Right lung (tissue), 5 donors: ENCODE data around the gene TMTC2. TPM values are rescaled to one million over a fixed set of nuclear protein-coding genes. Genes with fewer than 3 reads are reported as not detected.

ENCODE experiments used
- DNase-seq, 2 donors: peaks; one replicate each; pipeline ENCODE4 v3.0.0-alpha.2; 2013
- polyA plus RNA-seq, 5 donors: library from polyadenylated mRNA; unstranded; fragments of 120-200 nt; gene quantifications; one replicate each; pipeline versions ENCODE4 v1.2.1 to v1.2.3, GENCODE V29; 2013; ENCODE audit warnings: inconsistent platforms in 1 of 5, low replicate concordance in 1 of 5; ENCODE audit not compliant: insufficient read length in 5 of 5, insufficient read depth in 1 of 5

The TMTC2 gene
- polyA plus RNA-seq, 5 donors: 19.2 to 48.1 (median 43.6) TPM

DNA sequence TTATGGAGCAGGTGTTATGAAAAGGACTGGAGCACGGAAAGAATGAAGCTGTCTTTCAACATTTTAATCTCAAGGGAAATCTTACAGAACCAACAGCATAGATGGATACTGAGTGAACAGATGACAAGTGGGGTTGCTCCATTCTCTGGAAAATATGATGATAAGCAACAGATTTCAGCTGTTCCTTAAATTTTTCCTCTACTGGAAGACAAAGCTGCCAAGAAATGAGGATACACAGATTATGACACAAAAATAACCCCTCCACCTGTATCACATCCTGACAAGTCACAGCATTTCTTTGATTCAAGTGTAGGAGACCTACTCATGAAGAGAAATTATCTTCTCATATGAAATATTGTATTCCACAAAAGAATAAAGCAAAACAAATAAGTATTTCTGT, 13.0 kb upstream of the TMTC2 start:
- no peak for DNase-seq

DNA sequence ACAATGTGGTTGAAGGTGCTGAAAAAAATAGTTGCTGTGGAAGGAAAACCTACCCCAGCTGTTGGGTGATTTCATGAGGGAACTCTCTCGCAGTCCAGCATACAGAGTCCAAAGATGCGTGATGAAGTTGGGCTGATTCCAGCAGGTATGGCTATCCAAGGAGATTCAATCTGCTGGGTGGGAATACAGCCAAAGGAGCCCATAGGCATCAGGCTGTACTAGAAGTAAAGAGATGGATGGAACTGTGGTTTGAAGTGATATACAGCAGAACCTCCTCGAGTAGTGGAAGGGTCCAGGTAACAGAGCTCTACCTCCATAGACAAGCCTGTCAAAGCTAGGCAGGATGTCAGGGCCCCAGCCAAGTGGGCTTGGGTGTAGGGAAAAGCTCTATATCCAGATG, 11.5 kb upstream of the TMTC2 start:
- no peak for DNase-seq

DNA sequence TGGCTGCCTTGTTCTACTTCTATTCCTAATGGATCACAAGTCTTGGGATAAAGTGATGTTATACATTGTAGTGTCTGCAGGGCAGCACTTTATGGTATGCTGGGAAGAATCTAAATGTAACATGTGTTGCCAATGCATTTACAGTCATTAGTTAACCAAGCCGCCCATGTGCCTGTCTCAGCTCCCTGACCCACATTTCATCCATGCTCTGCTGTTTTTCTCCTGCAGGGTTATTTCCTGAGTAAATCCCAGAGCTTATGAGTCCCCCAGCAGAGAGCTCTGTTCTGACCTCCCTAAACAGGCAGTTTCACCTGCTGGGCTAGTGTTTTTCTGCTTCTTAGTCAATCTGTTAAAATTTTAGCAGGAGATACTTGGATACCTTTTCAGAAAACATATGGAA, 4.4 kb upstream of the TMTC2 start:
- no peak for DNase-seq

DNA sequence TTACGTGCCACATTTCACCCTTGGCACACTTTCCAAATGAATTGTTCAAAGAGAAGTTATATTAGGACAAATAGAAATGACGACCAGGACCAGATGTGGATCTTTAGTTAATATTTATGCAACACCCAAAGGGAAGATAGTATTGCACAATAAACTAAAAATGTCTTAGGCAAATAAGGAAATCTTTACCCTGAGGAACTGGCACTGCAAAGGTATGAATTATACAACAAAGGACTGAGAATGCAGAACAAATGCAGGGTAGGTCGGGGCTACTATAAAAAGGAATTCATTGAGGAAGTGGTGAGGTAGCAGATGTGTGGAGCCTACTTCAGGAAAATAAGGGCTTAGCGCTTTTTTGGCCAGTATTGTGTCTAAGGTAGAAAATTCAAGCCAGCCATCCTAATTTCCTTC, 3.9 kb upstream of the TMTC2 start:
- DNase-seq: no peak

DNA sequence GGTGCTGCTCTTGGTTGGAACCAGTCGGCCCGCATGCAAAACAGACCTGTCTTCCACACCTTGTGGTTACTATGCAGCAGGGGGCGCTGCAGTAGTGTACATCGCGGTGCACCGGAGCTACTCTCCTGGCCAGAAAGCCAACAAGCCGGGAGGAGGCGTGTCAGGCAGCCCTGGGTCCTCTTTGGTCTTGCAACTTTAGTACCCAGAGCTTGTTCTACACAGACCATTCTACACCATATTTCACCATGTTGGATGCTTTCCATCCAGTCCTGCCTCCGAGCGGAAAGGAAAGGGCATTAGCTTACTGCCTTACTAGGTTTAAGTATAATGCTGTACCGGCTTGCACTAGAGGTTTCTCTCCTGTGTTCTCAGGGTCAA, 927 bp upstream of the TMTC2 start:
- DNase-seq: peak; percentile 88 to 92

DNA sequence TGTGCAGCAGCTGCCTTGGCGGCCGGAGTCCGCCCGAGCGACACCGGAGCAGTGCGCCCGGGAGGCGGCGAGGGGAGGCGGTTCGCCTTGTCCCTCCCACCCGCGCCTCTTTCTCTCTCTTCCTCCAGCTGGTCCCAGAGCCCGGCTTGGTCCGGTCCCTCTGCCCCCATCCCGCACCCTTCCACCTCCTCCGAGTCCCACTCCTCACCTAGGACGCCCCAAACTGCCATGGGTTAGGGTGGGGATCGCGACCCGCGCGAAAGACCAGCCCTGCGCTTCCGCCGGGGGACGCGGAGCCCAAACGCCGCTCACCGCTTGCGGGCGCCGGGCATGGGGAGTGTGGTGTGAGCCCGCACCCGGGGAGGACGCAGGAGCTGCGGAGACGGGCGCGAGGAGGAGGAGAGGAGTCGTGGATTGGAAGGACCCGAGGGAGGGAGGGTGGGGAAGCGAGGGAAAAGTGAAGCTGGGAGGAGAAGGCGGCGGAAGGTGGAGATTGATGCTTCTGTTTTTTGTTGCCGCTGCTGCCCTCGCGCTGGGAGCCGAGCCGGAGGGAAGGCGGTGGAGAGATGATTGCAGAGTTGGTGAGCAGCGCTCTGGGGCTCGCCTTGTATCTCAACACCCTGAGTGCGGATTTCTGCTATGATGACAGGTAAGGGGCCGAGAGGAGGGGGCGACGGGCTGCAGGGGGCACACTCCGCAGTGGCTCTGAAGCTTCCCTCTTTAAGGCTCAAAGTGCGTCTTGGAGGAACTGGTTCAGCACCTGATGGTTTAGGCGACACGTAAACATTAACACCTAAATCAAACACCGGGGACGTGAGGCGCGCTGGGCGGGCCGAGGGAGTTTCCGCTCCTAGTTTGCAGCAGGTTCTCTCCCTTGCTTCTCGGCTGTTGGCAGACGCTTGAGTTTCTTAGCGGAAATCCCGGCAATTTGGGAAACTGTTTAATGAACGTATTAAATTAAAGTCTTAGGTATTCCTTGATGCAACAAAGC, 610 bp downstream of the TMTC2 start:
- DNase-seq: peak; percentile 38 to 51

DNA sequence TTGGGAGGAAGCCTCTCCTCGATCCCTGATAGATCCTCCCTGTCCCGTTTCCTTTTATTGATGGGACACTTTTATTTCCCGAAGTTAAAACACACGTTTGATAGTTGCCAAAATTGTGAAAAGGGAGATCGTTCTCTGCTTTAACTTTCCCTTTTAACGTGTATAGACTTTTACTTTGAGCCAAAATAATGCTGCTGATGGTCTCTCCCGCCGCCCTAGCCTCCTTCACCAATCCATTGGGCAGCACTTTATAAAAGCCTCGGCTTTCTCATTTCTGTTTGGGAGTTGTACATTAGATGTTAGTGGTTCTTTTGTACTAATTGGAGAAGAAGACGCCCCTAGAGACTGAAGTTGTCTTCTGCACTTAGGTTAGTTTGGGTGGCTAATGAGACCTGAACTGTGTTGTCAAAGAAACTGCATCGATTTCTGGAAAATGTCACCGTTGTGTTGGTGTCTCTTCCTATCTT, 1.4 kb downstream of the TMTC2 start:
- DNase-seq: no peak

DNA sequence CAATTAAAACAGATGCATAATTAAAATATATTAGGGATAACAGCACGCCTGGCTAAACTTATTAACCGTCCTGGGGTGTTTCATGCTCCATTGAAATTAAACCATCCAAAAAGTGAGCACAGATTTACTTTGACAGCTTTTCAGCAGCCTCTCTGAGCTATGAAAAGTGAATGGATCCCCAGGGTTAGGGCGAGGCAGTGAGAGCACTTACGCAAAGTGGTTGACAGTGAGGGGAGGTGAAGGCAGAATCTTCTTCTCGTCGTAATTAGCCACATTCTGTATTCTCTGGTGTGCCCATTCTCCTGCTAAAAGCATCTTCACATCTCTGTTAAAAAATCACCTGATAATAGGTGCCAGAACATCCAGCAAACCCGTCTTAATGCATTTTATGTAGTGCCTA, 1.9 kb downstream of the TMTC2 start:
- DNase-seq: no peak

DNA sequence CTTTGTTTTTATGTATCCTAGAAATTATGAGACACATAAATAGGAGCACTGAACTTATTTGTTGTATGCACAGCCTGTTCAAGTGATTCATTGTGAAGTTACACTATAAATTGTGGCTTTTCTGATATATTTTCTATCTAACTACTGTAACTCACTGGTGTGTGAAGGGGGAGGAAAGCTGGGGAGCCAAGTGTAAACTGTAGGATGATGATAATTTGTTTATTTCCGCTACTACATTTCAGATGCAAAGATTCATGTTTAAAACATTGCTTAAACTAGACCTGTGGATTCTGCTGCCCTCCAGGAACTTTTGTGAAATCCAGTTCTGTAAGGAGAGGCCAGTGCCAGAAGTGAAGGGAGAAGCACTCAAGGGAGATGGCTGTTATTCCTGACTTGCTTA, 3.3 kb downstream of the TMTC2 start:
- DNase-seq: no peak

DNA sequence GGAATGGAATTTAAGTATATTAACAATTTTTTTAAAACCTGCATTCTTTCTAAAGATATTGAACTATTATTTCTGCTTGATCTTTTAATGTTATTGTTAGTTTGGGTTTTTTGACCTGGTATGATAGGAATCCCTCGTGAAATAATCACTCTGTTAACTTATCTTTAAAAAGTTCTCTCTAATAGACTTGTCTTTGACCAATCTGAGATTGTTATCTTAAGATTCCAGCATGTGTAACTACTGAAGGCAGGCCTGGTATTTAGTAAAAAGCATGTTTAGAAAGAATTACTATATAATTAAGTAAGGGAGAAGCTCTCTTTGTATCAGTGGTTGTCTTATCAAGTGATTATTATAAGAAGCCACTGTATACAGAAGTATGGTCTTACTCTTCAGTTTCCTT, 4.8 kb downstream of the TMTC2 start:
- DNase-seq: no peak

DNA sequence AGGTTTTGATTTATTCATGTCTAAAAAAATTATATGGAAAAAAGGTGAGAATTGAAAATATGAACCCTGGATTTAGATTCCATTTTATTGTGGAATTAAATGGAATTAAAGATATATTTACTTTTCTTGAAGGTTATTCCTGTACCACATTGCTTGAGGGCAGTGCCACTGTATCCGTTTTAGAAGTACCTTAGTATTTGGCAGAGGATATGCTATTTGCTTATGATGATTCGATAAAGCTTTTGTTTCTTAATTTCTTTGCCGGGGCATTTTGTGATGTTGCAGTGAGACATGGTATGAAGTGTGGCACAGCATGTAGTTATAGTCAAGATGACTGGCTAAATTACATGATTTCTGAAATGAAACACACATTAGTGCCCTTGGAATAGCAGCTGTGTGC, 7.6 kb downstream of the TMTC2 start:
- DNase-seq: no peak

DNA sequence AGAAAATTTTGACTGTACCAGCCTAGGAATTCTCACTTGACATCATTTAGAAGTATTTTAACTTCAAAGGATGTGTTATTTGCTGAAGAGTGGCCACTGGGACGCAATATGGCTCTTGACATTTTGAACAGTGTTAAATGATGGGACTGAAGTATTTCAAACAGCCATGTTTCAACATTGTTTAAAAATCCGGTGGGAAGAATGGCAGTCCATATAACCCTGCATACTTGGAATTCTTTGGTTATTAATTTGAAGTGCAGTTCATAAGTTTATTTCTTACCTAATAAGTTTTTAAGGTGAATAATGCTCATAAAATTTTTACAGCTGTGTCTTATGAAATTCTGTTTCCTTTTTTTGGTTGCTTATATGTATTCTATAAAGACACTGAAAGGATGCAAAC, 8.3 kb downstream of the TMTC2 start:
- DNase-seq: no peak

DNA sequence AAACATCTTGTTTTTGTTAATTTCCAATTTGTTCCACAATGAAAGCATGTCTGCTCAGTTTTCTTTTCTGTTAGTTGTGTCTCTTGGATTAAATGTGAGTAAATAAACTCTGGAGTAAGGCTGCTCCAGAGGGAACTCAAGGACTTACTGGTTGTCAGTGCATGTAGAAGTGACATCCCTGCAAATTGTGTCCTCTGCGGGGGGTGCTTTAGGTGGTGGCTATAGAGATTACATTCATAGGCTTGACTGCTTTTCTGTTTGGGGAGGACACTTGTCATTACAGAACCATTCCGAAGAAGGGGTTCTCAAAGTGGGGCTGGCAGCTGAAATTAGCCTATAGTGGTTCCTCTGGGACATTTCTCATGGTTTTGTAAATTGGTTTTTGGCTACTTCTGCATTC, 8.8 kb downstream of the TMTC2 start:
- DNase-seq: no peak

DNA sequence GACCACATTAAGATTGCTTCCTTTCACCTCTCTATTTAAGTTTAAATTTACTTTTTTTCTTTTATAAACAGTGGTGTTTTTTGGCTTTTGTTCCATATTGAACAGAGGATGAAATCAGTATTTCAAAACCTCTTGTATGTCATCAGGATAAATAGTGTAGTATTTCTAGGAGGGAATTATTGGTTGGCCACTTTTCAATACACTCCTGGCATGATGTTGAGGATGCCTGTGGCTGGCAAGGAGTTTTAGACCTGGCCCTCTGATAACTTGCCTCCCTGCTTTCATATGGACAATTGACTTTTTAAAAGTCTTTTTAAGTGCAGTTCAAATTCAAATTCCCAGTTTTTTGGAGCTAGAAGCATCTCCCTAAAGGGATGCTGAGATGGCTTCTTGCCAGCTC, 9.8 kb downstream of the TMTC2 start:
- no peak for DNase-seq

DNA sequence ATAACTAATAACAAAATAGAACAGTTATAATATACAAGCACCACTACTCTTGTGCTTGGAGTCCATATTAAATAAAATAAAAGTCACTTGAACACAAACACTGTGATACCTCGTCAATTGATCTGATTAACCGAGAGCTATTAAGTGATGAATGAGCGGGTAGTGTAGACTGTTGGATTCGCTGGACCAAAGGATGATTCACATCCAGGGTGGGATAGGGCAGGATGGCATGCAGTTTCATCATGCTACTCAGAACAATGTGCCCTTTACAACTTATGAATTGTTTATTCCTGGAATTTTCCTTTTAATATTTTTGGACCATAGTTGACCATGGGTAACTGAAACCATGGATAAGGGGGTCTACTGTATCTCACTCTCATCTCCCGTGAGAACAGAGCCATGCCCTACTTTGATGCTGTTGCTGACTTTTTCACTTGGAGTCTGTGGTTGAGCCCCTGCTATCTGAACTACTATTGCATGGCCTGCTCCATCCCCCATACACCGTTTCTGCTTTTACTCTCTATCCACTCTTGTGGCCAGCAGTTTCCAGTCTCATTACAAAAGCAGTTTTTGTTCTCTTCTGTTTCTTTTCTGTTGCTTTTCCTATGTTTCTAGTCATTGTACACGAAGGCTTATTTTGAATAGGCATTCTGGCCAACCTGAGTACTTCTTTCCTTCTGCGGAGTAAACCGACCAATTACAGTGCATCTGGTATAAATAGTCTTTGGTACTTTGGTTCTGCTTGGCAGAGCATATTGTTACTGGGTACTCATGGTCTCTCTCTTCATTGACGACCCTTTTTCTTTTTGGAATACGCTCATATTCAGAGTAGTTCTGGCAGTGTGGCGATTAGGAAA, 12.2 kb downstream of the TMTC2 start:
- no peak for DNase-seq

DNA sequence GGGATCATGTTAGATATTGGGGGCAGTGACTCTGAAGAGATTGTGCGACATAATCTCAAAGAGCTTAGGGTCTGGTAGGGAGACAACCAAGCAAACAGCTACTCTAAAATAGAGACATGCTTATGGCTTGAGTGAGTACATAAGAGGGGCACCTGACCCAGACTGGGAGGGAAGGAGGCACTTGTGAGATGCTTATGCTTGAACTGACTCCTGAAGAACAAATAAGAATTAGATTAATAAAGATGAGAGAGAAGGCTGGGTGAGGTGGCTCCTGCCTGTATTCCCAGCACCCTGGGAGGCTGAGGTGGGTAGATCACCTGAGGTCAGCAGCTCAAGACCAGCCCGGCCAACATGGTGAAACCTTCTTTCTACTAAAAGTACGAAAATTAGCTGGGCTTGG, 19.1 kb downstream of the TMTC2 start:
- no peak for DNase-seq

DNA sequence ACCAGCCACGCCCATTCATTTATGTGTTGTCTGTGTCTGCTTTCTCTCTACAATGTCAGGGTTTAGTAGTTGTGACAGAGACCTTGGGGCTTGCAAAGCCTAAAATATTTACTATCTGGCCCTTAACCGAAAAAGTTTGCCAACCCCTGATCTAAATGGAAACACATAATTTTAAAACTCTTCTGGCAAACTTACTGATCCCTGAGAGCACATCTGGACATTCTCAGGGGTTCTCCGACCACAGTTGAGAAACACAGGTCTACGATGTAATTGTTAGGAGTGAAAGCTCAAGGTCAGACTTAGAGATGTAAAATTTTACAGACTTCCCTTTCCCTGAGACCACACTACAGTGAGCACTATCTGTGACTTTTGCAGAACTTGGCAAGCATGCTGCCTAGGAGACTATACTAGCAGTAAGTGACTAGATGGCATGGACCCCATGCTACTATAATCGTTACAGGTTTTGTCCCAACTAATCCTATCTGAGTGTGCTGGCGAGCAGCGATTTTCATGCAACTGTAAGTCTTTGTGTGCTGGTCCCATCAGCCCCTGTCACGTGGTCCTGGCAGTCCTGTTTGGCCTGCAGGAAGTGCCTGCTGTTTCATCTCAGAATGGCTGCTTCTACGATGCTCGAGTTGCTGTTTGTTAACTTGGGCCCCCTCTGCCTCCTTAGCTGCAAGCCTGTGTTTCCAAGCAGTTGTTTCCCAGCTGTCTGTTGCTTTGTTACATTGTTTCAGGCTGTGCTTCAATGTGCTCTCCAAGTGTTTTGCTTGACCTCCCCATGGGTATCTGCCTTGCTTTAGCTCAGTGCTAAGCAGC, 21.6 kb downstream of the TMTC2 start:
- DNase-seq: peak in 1 of 2 donors; percentile 43

DNA sequence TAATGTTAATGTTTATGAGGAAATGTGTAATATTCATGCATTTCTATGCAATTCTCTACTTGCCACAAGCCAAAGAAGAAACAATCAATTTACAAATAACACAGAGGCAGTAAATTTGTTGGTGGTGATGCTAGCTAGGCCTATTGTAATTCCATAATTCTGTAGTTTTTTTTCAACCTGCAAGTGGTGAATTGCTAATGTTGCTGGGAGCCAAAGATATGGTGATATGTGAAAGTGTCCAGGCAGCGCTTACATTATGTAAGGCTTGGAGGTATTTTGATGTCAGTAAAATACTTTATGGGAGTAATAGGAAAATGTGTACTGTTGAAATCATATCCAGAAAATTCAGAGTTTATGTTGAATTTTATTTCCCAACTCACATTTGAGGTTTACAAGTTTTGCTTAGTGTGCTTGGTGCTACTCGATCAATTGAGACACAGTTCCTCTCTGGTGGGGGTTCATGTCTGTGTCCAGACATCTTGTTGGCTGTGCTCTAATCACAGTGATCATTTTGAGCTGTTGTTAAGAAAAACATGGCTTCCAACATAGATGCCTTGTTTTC, 23.2 kb downstream of the TMTC2 start:
- DNase-seq: no peak

DNA sequence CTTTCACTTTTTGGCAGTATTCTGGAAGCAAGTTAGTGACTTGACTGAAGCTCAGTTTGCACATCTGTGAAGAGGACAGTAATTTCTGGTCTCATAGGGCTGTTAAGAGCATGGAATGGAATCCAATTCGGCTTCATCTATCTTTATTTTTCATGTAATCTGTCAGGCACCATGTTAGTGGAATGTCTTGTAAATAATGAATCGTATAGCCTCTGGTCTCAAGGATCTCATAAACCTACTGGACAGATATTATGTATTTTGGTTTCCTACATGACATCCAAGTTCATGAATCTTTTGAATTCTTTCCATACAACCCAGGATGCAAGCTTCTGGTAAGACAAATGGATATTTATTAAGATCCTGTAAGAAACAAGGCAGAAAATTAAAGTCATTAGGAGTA, 24.0 kb downstream of the TMTC2 start:
- no peak for DNase-seq

DNA sequence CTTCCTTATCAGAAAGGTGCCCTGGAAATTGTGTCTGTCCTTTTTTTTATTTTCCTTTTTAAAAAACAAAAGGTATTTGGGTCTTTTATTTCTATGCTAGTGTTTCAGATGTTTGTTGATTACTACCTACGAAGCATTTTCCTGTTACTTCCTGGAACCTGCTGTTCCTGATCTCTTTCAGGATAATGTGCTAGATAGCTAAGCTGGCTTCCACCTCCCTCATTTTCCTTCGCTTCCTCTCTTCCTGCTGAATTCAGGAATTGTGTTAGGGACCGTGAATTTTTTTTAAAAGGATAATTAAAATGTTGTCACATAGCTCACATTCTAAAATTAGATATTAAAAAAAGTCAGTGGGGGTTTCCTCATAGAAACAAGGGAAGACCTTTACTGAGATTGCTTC, 27.7 kb downstream of the TMTC2 start:
- DNase-seq: no peak

DNA sequence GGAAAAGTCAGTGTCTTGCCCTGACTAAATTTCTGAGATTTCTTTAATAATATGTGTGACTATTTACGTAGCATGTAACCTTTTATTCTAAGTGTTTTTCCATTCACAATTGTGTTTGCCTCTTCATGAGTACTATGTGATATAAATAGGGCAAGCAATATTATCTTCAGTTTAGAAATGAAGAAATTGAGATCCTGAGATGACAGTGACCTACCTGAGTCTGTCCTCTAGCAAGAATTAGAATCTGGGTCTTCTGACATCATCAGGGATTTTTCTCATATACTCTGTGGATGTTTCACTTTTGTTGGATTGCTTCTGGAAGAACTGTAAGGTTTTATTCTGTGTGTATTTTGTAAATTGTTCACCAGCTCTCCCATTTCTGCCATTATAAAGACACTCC, 35.0 kb downstream of the TMTC2 start:
- no peak for DNase-seq

DNA sequence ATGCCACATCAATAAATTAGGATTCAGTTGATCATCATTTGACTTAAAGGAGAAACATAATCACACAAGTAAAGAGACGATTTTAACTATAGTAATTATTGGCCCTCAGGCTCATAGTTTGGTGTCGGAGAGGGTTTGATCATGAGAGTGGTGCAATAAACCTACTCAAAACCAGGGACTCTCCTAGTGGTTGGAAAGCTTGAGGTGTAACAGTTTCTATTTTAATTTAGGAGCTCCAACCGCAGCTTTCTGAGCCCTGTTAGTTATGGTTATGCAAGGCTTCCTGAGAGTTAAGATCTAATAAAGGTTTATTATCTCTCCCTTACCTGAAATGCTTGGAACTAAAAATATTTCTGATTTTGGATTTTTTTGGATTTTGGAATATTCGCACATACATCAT, 36.4 kb downstream of the TMTC2 start:
- no peak for DNase-seq
